ENCODE measurements around the gene ZNF608.

The ZNF608 gene

DNA sequence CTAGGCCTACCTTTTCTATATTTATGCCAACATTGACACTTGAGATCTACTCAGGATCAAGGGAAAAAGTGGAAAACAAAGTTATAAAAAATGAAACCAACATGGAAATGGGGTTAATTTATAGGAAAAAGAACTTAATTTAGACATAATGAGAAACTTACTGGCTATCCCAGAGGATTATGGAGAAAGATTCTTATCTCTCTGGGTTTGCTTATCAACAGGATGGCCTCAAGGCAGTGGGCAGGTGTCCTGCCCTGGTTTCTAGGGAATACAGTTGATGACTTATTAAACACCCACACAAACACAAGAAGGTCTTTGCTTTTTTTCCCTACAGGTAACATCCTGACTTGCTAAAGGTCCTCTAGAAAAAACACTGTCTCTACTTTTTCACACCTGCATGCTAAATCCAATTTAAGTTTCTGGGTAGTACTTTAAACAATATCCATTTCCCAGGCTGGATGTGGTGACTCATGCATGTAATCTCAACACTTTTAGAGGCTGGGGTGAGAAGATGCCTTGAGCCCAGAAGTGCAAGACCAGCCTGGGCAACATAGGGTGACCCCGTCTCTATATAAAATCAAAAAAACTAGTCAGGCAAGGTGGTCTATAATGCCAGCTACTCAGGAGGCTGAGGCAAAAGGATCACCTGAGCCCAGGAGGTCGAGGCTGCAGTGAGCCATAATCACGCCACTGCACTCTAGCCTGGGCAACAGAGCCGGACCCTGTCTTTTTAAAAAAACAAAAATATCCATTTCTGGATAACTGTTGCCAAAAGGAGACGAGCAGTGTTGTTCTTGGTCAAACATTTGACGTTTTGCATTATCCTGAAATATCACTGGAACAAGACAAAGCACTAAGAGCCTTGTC lies 6.6 kb upstream of the ZNF608 start:
- TF ChIP-seq, protein P1, sequence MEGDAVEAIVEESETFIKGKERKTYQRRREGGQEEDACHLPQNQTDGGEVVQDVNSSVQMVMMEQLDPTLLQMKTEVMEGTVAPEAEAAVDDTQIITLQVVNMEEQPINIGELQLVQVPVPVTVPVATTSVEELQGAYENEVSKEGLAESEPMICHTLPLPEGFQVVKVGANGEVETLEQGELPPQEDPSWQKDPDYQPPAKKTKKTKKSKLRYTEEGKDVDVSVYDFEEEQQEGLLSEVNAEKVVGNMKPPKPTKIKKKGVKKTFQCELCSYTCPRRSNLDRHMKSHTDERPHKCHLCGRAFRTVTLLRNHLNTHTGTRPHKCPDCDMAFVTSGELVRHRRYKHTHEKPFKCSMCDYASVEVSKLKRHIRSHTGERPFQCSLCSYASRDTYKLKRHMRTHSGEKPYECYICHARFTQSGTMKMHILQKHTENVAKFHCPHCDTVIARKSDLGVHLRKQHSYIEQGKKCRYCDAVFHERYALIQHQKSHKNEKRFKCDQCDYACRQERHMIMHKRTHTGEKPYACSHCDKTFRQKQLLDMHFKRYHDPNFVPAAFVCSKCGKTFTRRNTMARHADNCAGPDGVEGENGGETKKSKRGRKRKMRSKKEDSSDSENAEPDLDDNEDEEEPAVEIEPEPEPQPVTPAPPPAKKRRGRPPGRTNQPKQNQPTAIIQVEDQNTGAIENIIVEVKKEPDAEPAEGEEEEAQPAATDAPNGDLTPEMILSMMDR (conservative IDR thresholded peaks at IDR 0.05), result no peak
- TF ChIP-seq ZFX (IDR thresholded peaks at IDR 0.05), result no peak
- H3K27ac ChIP-seq, result no peak overlapping the region

- TF ChIP-seq ZFX (IDR thresholded peaks at IDR 0.05), result no peak
- TF ChIP-seq, protein P1 (conservative IDR thresholded peaks at IDR 0.05), result no peak
- H3K27ac ChIP-seq, result no peak overlapping the region
These were observed 4.6 kb upstream of the ZNF608 start for GRCh38 chr5:124751031-124751430.

- TF ChIP-seq ZFX (IDR thresholded peaks at IDR 0.05), result no peak
- TF ChIP-seq, protein P1 (conservative IDR thresholded peaks at IDR 0.05), result no peak
- peak overlapping the region; percentile 78 for H3K27ac ChIP-seq
These were observed 2.5 kb upstream of the ZNF608 start for GRCh38 chr5:124748687-124749594.

DNA sequence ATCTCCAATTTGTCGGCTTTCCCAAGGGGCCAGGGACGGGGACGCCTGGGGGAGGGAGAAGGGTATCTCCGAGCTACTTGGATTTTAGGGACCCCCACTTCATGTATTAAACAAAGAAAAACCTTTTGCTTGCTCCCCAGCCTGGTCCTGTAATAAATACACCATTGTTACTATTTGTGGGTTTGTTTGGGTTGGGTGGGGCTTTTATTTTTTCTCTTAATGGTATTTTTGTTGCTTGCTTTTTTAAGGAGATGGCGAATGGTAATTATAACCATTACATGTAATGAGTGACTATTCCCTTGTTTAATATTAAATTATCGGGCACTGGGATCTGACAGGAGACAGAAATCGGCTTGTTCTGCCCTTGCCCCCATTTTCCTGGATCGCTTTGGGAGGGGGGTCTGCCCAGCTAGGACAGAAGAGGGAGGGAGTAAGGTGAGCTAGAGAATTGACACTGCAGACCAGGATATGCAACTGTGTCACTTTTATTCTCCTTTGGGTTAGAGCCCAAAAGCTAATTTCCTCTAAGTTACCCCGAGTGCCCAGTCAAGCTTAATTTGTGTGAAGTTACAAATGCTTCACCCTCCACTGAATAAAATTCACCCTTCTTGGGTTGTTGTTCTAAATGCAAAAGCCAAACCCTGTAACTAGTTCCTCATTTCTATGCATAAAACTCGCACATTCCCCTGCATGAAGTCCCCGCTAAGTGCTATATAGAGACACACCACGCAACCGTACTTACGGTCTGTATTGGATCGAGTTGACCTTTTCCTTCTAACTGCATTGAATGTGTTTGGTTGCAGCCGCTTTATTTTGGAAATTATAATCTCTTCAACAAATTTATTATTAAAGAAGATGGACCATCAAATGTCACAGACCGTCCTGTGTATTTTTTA lies 1.6 kb upstream of the ZNF608 start:
- TF ChIP-seq, protein P1 (conservative IDR thresholded peaks at IDR 0.05), result no peak
- no peak for TF ChIP-seq ZFX (IDR thresholded peaks at IDR 0.05)

GRCh38 chr5:124746916-124747790 lies 714 bp upstream of the ZNF608 start:
- TF ChIP-seq, protein P1 (conservative IDR thresholded peaks at IDR 0.05), result no peak
- TF ChIP-seq ZFX (IDR thresholded peaks at IDR 0.05), result no peak
- H3K27ac ChIP-seq, result peak overlapping the region; percentile 78; the same call in 1 of the 2 replicates

More for the DNA sequence above, 1.6 kb upstream of the ZNF608 start:
- H3K27ac ChIP-seq, result peak overlapping the region; percentile 78; the same call in 1 of the 2 replicates

All from C4-2B (cell line).